ENCODE results near the gene GLI1.

GRCh38 chr12:57471661-57472060, 12.1 kb downstream of the GLI1 start:
- TF ChIP-seq CTCF (IDR thresholded peaks at IDR 0.05; ENCODE audit: insufficient read depth, low read length, poor library complexity, severe bottlenecking), result no peak
- TF ChIP-seq EZH2phosphoT487 (conservative IDR thresholded peaks at IDR 0.05; ENCODE audit: low read length), result no peak
